SK-N-SH treated with all-trans-retinoic acid at 6 μM for 48 hours (cell line): ENCODE data around the gene PTPRN2.

ENCODE experiments used
- ATAC-seq: fragments of 200-7000 bp; cut with Tn5 transposase; 3 replicates; pipeline ENCODE4 v1.9.1; 2020; ENCODE audit warnings: mild to moderate bottlenecking, moderate library complexity
- ARNTL ChIP-seq: fragments of 450-650 bp; formaldehyde crosslinking; IDR thresholded peaks from 2 replicates; pipeline ENCODE4 v1.5.0; 2020; ENCODE audit warnings: low read depth, mild to moderate bottlenecking, moderate library complexity, borderline replicate concordance
- BACH2 ChIP-seq: fragments of 250-450 bp; sonication (Bioruptor Pico); IDR thresholded peaks from 2 replicates; pipeline ENCODE4 v1.9.0; 2021; ENCODE audit warnings: mild to moderate bottlenecking, borderline replicate concordance
- CREB5 ChIP-seq: fragments of 250-450 bp; sonication (Bioruptor Pico); IDR thresholded peaks from 2 replicates; pipeline ENCODE4 v1.5.1; 2020; ENCODE audit warnings: low read depth, mild to moderate bottlenecking, moderate library complexity
- CSDC2 ChIP-seq: fragments of 250-450 bp; sonication (Bioruptor Pico); IDR thresholded peaks from 2 replicates; pipeline ENCODE4 v1.5.0; 2020; ENCODE audit warnings: mild to moderate bottlenecking, moderate library complexity
- ESRRG ChIP-seq: fragments of 250-450 bp; sonication (Bioruptor Pico); IDR thresholded peaks from 2 replicates; pipeline ENCODE4 v1.6.1; 2021; ENCODE audit warnings: mild to moderate bottlenecking
- GLIS3 ChIP-seq: fragments of 250-450 bp; sonication (Bioruptor Pico); IDR thresholded peaks from 2 replicates; pipeline ENCODE4 v1.5.0; 2020; ENCODE audit warnings: mild to moderate bottlenecking, moderate library complexity
- ISL1 ChIP-seq: fragments of 250-450 bp; sonication (Bioruptor Pico); IDR thresholded peaks from 2 replicates; pipeline ENCODE4 v2.1.2; 2022; ENCODE audit warnings: mild to moderate bottlenecking, moderate library complexity
- OSR1 ChIP-seq: fragments of 250-450 bp; sonication (Bioruptor Pico); IDR thresholded peaks from 2 replicates; pipeline ENCODE4 v1.8.0; 2022; ENCODE audit warnings: moderate library complexity, mild to moderate bottlenecking, inconsistent platforms
- POU6F1 ChIP-seq: fragments of 250-450 bp; sonication (Bioruptor Pico); IDR thresholded peaks from 2 replicates; pipeline ENCODE4 v1.8.0; 2021; ENCODE audit warnings: low read depth, mild to moderate bottlenecking, moderate library complexity, borderline replicate concordance
- PPARA ChIP-seq: fragments of 250-450 bp; sonication (Bioruptor Pico); IDR thresholded peaks from 2 replicates; pipeline ENCODE4 v1.5.0; 2020; ENCODE audit warnings: mild to moderate bottlenecking, borderline replicate concordance
- RARB ChIP-seq: fragments of 250-450 bp; sonication (Bioruptor Pico); IDR thresholded peaks from 2 replicates; pipeline ENCODE4 v1.8.0; 2021; ENCODE audit warnings: mild to moderate bottlenecking, moderate library complexity
- SNAI2 ChIP-seq: fragments of 250-450 bp; sonication (Bioruptor Pico); IDR thresholded peaks from 2 replicates; pipeline ENCODE4 v1.5.0; 2020; ENCODE audit warnings: mild to moderate bottlenecking, moderate library complexity
- TCF4 ChIP-seq: fragments of 250-450 bp; sonication (Bioruptor Pico); IDR thresholded peaks from 2 replicates; pipeline ENCODE4 v1.8.0; 2021; ENCODE audit warnings: mild to moderate bottlenecking, moderate library complexity, borderline replicate concordance
- TOX ChIP-seq: fragments of 250-450 bp; sonication (Bioruptor Pico); IDR thresholded peaks from 2 replicates; pipeline ENCODE4 v1.8.0; 2021; ENCODE audit warnings: mild to moderate bottlenecking, moderate library complexity, borderline replicate concordance
- ZC3H10 ChIP-seq: fragments of 250-450 bp; sonication (Bioruptor Pico); IDR thresholded peaks from 2 replicates; pipeline ENCODE4 v1.5.1; 2021; ENCODE audit warnings: mild to moderate bottlenecking, moderate library complexity
- ZFP3 ChIP-seq: fragments of 250-450 bp; sonication (Bioruptor Pico); IDR thresholded peaks from 2 replicates; pipeline ENCODE4 v1.5.0; 2020; ENCODE audit warnings: mild to moderate bottlenecking, moderate library complexity
- ZFP30 ChIP-seq: fragments of 450-650 bp; formaldehyde crosslinking; IDR thresholded peaks from 2 replicates; pipeline ENCODE4 v1.5.0; 2022; ENCODE audit warnings: mild to moderate bottlenecking, moderate library complexity
- ZNF565 ChIP-seq: fragments of 450-650 bp; formaldehyde crosslinking; conservative IDR thresholded peaks from 2 replicates; pipeline ENCODE4 v1.5.0; 2020; ENCODE audit warnings: low read depth, mild to moderate bottlenecking, moderate library complexity
- ZNF70 ChIP-seq: fragments of 450-650 bp; formaldehyde crosslinking; IDR thresholded peaks from 2 replicates; pipeline ENCODE4 v1.5.0; 2020; ENCODE audit warnings: mild to moderate bottlenecking, moderate library complexity
- ZNF8 ChIP-seq: fragments of 450-650 bp; formaldehyde crosslinking; IDR thresholded peaks from 2 replicates; pipeline ENCODE4 v1.5.0; 2020; ENCODE audit warnings: mild to moderate bottlenecking, moderate library complexity
- TF ChIP-seq, protein P1 (sequence below): fragments of 250-450 bp; sonication (Bioruptor Pico); IDR thresholded peaks from 2 replicates; pipeline ENCODE4 v1.5.1; 2021; ENCODE audit warnings: mild to moderate bottlenecking, moderate library complexity
- TF ChIP-seq, protein P2 (sequence below): fragments of 250-450 bp; sonication (Bioruptor Pico); IDR thresholded peaks from 2 replicates; pipeline ENCODE4 v1.8.0; 2020; ENCODE audit warnings: mild to moderate bottlenecking, moderate library complexity, borderline replicate concordance
- TF ChIP-seq, protein P3 (sequence below): fragments of 250-450 bp; sonication (Bioruptor Pico); IDR thresholded peaks from 2 replicates; pipeline ENCODE4 v1.5.0; 2020; ENCODE audit warnings: mild to moderate bottlenecking, moderate library complexity

PTPRN2 gene

GRCh38 chr7:157976406-157976805 is 611.2 kb downstream of the PTPRN2 start:
- ATAC-seq: no peak
- TF ChIP-seq ZC3H10: no peak

DNA sequence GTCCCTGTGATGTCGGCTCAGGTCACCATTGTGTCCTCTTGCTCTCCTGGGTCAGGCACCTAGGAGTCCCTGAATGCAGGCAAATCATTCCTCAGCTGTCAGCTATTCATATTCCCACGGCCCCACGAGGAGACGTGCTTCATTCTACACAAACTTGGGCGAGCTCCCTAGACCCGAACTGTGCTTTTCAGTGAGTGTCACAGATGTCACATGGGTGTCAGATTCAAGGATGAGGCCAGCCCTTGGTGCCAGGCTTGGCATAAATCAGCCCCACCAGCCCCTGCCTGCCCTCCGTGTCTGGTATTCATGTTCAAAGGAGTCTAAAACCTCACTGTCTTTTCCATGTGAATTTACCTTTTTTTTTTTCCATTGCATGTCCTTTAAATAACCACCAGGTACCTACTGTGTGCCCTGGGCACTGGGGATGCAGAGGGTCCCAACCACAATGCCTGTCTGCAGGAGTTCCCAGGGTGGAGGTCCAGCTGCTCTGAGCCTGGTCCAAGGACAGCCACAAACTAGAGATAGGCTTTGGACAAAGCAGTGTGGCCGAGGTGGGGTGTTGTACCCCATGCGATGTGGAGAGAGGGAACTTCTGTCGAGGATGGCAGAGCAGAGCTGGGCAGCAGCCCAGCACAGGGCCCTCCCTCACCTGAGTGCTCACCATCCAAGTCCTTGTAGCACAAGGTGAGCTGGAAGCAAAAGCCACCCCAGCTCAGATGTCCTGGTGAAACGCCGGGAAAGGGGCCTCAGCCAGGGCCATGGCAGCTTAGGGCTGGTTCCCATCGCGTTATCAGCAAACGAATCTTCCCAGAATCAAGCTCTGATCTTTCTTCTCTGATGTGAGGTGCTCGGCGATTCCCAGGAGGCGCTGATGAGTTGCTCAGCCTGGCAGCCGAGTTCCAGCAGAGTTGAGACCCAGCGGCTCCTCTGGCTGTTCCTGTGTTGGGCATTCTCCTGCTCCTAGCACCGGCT is 611.9 kb downstream of the PTPRN2 start:
- ATAC-seq: no peak
- TF ChIP-seq RARB (CRISPR knock-in tag): no peak
- TF ChIP-seq ISL1: no peak
- TF ChIP-seq PPARA (CRISPR knock-in tag): no peak
- TF ChIP-seq CREB5 (CRISPR knock-in tag): no peak
- TF ChIP-seq ZFP30 (CRISPR knock-in tag): no peak
- TF ChIP-seq ARNTL (CRISPR knock-in tag): no peak
- no peak for TF ChIP-seq OSR1
- TF ChIP-seq, protein P1, sequence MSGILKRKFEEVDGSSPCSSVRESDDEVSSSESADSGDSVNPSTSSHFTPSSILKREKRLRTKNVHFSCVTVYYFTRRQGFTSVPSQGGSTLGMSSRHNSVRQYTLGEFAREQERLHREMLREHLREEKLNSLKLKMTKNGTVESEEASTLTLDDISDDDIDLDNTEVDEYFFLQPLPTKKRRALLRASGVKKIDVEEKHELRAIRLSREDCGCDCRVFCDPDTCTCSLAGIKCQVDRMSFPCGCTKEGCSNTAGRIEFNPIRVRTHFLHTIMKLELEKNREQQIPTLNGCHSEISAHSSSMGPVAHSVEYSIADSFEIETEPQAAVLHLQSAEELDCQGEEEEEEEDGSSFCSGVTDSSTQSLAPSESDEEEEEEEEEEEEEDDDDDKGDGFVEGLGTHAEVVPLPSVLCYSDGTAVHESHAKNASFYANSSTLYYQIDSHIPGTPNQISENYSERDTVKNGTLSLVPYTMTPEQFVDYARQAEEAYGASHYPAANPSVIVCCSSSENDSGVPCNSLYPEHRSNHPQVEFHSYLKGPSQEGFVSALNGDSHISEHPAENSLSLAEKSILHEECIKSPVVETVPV (CRISPR knock-in tag): no peak
- TF ChIP-seq TCF4 (CRISPR knock-in tag): no peak
- TF ChIP-seq ESRRG: no peak
- no peak for TF ChIP-seq TOX (CRISPR knock-in tag)
- no peak for TF ChIP-seq ZNF565 (CRISPR knock-in tag)
- no peak for TF ChIP-seq GLIS3 (CRISPR knock-in tag)
- TF ChIP-seq, protein P2, sequence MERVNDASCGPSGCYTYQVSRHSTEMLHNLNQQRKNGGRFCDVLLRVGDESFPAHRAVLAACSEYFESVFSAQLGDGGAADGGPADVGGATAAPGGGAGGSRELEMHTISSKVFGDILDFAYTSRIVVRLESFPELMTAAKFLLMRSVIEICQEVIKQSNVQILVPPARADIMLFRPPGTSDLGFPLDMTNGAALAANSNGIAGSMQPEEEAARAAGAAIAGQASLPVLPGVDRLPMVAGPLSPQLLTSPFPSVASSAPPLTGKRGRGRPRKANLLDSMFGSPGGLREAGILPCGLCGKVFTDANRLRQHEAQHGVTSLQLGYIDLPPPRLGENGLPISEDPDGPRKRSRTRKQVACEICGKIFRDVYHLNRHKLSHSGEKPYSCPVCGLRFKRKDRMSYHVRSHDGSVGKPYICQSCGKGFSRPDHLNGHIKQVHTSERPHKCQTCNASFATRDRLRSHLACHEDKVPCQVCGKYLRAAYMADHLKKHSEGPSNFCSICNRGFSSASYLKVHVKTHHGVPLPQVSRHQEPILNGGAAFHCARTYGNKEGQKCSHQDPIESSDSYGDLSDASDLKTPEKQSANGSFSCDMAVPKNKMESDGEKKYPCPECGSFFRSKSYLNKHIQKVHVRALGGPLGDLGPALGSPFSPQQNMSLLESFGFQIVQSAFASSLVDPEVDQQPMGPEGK (CRISPR knock-in tag): no peak
- TF ChIP-seq ZC3H10: no peak
- no peak for TF ChIP-seq SNAI2 (CRISPR knock-in tag)
- no peak for TF ChIP-seq BACH2
- TF ChIP-seq, protein P3, sequence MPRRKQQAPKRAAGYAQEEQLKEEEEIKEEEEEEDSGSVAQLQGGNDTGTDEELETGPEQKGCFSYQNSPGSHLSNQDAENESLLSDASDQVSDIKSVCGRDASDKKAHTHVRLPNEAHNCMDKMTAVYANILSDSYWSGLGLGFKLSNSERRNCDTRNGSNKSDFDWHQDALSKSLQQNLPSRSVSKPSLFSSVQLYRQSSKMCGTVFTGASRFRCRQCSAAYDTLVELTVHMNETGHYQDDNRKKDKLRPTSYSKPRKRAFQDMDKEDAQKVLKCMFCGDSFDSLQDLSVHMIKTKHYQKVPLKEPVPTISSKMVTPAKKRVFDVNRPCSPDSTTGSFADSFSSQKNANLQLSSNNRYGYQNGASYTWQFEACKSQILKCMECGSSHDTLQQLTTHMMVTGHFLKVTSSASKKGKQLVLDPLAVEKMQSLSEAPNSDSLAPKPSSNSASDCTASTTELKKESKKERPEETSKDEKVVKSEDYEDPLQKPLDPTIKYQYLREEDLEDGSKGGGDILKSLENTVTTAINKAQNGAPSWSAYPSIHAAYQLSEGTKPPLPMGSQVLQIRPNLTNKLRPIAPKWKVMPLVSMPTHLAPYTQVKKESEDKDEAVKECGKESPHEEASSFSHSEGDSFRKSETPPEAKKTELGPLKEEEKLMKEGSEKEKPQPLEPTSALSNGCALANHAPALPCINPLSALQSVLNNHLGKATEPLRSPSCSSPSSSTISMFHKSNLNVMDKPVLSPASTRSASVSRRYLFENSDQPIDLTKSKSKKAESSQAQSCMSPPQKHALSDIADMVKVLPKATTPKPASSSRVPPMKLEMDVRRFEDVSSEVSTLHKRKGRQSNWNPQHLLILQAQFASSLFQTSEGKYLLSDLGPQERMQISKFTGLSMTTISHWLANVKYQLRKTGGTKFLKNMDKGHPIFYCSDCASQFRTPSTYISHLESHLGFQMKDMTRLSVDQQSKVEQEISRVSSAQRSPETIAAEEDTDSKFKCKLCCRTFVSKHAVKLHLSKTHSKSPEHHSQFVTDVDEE (CRISPR knock-in tag): no peak

- no peak for ATAC-seq
- TF ChIP-seq TOX (CRISPR knock-in tag): no peak
- TF ChIP-seq ZFP3: no peak
- TF ChIP-seq, protein P2 (CRISPR knock-in tag): no peak
- no peak for TF ChIP-seq ARNTL (CRISPR knock-in tag)
- TF ChIP-seq POU6F1: no peak
- no peak for TF ChIP-seq ZC3H10
- TF ChIP-seq GLIS3 (CRISPR knock-in tag): no peak
- TF ChIP-seq BACH2: no peak
- TF ChIP-seq CREB5 (CRISPR knock-in tag): no peak
- TF ChIP-seq SNAI2 (CRISPR knock-in tag): no peak
- no peak for TF ChIP-seq ISL1
- no peak for TF ChIP-seq ZNF70 (CRISPR knock-in tag)
- no peak for TF ChIP-seq ESRRG
- no peak for TF ChIP-seq ZFP30 (CRISPR knock-in tag)
- TF ChIP-seq PPARA (CRISPR knock-in tag): no peak
- TF ChIP-seq CSDC2: no peak
- no peak for TF ChIP-seq OSR1
- TF ChIP-seq TCF4 (CRISPR knock-in tag): no peak
- TF ChIP-seq ZNF8: no peak
Measured at GRCh38 chr7:157974678-157975230, 612.9 kb downstream of the PTPRN2 start.
